ENCODE data around the gene HPGDS.
"Not testable (repeated sequence)": the region's sequence is repeated elsewhere in the genome, so short reads cannot be mapped to it uniquely, and the experiment has no call there.

Gene HPGDS

DNA sequence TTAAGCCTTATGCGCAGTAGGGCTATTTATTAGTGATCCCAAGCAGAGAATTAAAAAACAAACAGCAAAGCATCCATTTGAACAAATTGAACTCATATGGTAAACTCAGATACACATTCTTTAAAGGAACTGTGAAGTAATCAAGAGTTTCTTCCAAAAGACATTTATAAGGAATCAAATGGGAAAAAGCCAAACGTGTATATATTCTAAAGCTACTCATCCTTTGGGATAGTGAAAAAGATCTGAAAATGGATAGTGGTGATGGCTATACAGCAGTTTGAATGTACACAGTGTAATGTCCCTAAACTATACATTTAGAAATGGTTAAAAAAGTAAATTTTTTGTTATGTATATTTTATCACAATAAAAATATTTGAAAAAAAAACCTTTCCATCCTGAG is 16.6 kb upstream of the HPGDS start:
- no peak overlapping the region for H3K4me3 ChIP-seq (ENCODE audit: low read length)
- no peak for DNase-seq (ENCODE audit: low read depth, low spot score)

DNA sequence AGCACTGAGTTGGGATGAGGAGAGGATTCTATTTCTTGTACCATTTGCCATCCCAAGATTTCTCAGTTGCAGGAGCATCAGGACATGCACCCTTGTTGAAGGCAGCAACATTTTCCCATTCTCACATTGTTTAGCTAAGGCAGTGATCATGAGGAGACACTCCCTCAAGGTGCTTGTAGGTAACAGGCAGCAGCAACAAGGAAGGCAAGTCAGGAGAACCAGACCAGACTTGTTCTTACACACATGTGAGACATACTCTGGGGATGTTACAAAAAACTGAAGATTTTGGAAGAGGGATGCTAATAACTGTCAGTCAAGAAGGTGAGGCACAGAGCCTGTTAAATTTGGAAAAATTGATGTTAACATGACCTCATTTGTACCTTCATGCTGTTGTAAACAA is 15.5 kb upstream of the HPGDS start:
- DNase-seq (ENCODE audit: low read depth, low spot score) = no peak
- no peak overlapping the region for H3K4me3 ChIP-seq (ENCODE audit: low read length)

DNA sequence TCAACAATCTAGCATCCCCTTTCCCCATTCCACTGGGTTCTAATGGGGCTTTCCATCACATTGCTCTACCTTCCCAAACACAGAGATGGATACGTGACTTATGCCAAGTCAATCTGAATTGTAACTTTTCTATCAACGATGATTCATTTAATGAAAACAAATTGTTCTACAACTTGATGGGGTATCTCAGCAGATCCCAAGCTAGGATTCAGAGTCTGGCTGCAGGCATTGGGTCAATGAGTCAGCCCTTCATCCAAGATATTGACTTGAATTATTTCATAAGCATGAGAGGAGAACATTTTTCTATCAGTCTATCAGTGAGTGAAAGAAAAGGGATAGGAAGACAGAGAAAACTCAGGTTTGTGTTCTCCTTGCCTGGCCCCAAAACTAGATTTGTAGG is 15.0 kb upstream of the HPGDS start:
- H3K4me3 ChIP-seq (ENCODE audit: low read length) = no peak overlapping the region
- no peak for DNase-seq (ENCODE audit: low read depth, low spot score)

DNA sequence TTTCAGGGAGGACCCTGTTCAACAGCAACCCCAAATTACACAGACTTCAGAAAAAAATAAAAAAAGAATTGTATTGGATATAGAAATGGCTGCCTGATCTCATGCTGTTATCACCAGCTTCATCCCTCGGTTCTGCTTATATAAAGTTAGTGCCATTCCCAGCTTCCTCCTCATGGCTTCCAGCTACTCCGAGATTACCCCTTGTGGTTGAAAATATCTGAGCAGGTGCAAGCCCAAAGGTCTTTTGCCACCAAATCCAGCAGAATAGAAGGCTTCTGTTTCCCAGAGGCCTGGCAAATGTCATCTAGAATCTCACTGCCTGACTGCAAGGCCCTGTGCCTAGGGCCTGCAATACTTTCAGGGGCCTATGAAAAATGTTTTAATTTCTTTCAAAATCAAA is 13.8 kb upstream of the HPGDS start:
- no peak overlapping the region for H3K4me3 ChIP-seq (ENCODE audit: low read length)
- no peak for DNase-seq (ENCODE audit: low read depth, low spot score)

DNA sequence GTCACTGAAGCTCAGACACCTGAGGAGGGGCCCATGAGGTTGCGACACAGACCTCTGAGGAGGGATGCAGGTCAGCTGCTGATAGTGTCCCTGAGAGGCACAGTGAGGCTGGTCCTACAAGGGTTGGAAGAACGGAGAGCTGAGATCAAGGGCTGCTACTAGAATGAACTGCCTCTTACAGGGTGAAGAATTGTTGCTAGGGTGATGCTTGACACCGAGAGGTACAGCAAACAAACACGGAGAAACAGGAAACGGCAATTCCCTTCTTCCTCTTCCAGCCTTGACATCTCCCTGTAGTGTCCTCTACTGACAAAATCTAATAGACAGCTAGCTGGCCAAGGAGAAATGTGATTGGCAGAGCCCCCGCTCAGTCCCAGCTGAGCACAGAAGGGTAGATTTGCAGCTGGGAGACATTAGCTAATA is 11.8 kb upstream of the HPGDS start:
- H3K4me3 ChIP-seq (ENCODE audit: low read length) = no peak overlapping the region
- DNase-seq (ENCODE audit: low read depth, low spot score) = no peak

DNA sequence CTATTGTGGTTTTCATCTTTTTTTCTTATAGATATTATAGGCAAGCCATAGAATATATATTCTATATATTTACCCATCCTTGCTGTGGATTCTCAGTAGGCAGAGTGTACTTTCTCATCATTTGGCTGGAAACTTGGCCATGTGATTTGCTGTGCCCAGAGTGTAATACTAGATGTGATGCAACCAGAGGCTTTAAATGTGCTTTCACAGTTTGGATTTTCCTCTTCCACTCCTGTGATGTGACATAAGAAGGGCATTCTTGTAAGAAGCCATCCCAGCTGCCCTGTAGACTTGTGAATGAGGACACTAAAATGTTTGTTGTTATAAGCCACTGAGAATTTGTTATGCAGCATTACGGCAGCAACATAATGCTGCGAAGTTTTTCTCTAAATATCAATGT is 10.4 kb upstream of the HPGDS start:
- no peak overlapping the region for H3K4me3 ChIP-seq (ENCODE audit: low read length)
- no peak for DNase-seq (ENCODE audit: low read depth, low spot score)

DNA sequence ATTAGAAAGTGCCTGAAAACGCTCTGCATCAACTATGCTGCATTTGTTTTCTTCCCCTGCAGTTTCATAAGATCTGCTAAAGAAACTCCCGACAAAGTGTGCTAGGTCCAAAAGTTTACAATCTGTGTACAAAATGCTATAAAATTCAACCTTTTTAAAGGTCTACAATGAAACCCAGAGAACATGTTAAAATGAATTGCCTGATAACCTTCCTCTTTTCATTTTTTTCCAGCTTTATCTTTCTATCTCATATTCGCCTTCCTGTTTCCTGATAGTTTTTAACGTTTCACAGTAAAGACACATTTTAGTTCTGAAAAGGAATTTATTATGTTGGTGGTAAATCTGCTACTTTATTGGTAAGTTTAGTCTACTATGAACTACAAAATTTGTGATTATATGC is 9.5 kb upstream of the HPGDS start:
- H3K4me3 ChIP-seq (ENCODE audit: low read length) = no peak overlapping the region
- no peak for DNase-seq (ENCODE audit: low read depth, low spot score)

DNA sequence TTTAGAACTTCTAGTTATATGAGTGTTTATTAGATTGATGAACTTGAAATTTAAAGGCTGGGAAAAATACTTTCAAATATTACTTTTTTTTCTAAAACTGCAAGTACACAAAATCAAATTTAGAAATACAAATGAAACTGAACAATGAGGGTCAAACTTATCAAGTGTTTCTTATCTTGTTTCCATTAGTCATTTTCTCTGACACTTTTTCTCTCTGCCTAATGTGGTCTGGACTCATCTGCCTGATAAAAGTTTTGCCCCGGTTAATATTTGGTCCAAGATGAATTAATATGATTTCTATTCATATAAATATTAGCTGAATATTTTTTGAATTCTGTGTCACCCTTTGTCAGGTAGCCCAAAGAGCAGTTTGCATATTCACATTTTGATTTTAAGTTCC is 8.7 kb upstream of the HPGDS start:
- DNase-seq (ENCODE audit: low read depth, low spot score) = no peak
- H3K4me3 ChIP-seq (ENCODE audit: low read length) = no peak overlapping the region

DNA sequence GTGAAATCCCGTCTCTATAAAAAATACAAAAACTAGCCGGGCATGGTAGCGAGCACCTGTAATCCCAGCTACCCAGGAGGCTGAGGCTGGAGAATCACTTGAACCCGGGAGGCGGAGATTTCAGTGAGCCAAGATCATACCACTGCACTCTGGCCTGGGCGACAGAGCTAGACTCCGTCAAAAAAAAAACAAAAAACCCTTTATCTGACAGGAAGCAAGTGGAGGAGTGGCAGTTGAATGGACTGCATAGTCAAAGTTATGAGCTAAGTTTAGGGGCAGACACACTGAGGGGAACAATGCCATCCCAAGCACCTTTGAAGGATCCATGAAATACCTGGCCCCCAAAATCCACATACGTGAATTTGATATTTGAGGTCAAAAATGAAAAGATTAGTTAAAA is 7.5 kb upstream of the HPGDS start:
- no peak for DNase-seq (ENCODE audit: low read depth, low spot score)
- no peak overlapping the region for H3K4me3 ChIP-seq (ENCODE audit: low read length)

DNA sequence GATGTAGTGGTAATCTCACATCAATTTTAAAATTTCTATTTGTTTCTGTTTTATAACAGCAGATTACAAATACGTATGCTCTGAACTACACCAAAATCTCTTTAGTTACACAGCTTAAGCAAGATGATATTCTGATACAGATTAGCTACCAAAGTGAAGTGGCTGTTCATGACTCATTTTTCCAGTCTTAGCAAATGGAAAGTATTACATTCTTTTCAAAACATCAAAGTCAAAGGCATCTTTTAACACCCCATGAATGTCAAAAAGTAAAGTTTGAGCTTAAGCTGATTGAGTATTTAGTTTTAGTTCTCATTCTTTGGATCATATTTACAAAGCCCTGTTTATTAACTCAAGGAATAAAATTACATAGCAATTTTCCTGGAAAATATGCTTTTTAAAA is 6.6 kb upstream of the HPGDS start:
- no peak for DNase-seq (ENCODE audit: low read depth, low spot score)
- H3K4me3 ChIP-seq (ENCODE audit: low read length) = no peak overlapping the region

DNA sequence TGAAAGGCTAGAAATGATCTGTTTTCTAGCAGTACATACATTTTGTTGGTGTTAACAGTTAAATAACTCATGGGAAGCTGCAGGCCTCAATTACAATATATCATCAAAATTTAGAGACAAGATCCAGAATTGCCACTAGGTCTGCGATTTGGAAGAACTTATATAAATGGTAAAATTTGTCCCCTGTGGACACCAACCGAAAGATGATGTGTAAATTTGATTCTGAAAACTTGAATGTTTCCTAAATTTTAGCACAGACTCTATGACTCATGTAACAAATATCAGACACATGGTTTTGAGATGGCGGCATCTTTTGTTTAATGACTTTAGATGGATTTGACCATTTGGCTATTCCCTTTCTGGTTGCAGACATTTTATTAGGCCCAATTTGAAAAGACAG is 6.0 kb upstream of the HPGDS start:
- no peak for DNase-seq (ENCODE audit: low read depth, low spot score)
- H3K4me3 ChIP-seq (ENCODE audit: low read length) = no peak overlapping the region

DNA sequence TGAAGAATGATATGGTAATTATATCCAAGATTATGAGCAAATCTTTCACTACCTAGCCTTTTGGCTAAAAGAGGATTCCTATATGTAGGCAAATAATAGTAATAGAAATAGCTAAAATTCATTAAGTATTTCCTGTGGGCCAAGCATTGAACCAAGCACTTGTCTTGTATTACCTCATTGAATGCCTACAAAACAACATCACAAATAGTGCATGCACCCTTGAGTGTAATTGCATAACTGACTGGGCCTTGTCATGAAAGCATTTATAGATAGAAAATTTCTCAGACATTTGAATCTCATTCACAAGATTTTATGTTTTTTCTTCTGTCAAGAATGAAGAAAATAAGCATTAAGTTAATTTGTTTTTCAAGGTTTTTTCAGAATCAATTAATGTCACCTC is 3.9 kb upstream of the HPGDS start:
- H3K4me3 ChIP-seq (ENCODE audit: low read length) = no peak overlapping the region
- DNase-seq (ENCODE audit: low read depth, low spot score) = no peak

DNA sequence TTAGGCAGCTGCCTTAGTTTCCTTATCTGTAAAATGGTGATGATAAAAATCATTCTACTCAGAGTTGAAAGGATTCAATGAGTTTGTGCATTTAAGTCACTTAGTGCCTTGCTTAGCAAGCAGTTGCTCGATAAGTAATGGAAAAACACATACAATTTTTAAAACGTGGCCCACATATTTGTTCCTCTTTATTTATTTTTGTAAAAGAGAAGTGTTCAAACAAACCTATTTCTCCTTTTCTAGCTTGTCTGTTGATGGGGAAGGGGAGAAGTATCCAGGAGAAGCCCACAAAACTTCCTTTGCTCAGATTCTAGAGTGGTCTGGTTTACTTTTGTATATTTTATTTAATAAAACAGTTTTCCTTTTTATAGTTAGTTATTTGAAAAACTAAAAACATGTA is 3.3 kb upstream of the HPGDS start:
- H3K4me3 ChIP-seq (ENCODE audit: low read length) = no peak overlapping the region
- DNase-seq (ENCODE audit: low read depth, low spot score) = no peak

DNA sequence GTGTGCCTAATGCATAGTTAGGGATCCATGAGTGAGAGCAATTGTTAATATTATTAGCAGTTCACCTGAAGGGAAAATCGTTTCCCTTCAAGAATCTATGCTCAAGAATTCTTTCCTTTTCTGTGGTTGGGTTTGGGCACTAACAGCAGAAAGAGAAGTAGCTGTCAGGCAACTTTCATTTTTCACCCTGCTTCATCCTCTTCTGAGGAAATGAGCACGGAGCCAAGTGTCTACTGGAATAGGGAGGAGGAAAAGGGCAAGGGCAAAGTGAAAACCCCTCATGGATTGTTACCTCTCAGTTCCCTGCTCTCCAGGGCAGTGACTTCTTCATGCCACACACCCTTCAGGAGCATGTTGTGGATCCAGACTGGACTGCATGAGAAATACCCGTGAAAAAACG is 2.6 kb upstream of the HPGDS start:
- H3K4me3 ChIP-seq (ENCODE audit: low read length) = no peak overlapping the region

DNA sequence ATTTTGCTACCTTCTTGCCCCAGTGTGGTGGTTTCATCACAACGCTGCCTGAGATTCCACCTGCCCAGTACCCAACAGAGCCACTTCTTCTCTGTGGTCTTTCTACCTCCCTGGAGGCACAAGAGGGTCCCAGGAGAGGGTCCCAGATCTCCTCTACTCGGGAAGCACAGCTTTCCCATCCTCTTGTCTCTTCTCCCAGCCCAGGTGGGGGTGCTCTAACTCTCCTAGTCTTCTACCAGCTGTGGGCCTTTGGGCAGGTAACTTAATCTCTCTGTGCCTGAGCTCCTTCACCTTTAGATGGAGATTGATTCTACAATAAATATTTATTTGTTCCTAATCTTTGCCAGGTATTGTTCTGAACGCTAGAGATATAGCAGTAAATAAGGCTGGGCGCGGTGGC is 1.8 kb upstream of the HPGDS start:
- H3K4me3 ChIP-seq (ENCODE audit: low read length) = no peak overlapping the region
- no peak for DNase-seq (ENCODE audit: low read depth, low spot score)

More for the DNA sequence above, 2.6 kb upstream of the HPGDS start:
- no peak for DNase-seq (ENCODE audit: low read depth, low spot score)

DNA sequence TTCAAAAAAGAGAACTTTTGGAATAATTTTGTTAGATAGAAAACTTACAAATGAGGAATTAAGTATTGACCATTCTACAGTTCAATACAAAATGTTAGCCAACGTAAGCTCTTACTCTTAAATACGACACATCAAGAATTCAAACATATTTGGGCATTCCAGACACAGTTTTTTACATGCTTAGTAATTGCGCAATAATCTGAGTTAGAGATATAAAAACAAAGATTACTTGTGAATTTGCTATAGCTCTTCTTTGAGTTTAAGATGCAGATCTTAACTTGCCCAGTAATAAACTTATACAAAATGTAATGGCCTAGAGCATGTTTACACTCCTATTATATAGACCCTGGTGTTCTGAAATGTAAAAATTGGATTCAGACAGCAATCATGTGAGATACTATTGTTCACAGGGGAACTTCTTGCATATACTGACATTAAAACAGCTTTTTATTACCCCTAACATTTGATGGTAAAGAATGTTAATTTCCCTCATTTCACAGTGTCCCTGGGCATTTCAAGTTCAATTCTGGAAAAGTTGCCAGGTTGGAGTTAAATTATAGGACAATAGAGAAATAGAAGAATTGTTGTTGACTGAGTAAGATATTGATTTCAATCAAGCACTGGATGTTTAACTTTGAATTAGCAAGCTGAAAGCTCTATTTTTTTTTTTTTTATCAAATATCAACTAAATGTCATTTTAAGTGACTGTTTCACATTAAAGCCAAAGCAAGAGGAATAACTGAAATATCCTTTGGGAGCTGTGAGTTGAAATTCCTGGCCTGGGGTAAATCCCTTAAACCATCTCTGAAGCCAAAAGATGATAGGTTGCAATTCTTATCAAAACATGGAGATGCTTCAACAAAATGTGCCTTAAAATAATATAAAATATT is 910 bp downstream of the HPGDS start:
- DNase-seq (ENCODE audit: low read depth, low spot score) = no peak
- H3K4me3 ChIP-seq (ENCODE audit: low read length) = no peak overlapping the region

DNA sequence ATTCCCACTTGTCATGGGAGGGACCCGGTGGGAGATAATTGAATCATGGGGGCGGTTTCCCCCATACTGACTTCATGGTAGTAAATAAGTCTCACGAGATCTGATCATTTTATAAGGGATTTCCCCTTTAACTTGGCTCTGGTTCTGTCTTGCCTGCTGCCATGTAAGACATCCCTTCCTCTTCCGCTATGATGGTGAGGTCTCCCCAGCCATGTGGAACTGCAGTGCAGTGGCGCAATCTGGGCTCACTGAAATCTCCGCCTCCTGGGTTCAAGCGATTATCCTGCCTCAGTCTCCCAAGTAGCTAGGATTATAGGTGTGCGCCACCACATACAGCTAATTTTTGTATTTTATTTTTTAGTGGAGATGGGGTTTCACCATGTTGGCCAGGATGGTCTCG is 2.9 kb downstream of the HPGDS start:
- no peak for DNase-seq (ENCODE audit: low read depth, low spot score)
- H3K4me3 ChIP-seq (ENCODE audit: low read length) = no peak overlapping the region

DNA sequence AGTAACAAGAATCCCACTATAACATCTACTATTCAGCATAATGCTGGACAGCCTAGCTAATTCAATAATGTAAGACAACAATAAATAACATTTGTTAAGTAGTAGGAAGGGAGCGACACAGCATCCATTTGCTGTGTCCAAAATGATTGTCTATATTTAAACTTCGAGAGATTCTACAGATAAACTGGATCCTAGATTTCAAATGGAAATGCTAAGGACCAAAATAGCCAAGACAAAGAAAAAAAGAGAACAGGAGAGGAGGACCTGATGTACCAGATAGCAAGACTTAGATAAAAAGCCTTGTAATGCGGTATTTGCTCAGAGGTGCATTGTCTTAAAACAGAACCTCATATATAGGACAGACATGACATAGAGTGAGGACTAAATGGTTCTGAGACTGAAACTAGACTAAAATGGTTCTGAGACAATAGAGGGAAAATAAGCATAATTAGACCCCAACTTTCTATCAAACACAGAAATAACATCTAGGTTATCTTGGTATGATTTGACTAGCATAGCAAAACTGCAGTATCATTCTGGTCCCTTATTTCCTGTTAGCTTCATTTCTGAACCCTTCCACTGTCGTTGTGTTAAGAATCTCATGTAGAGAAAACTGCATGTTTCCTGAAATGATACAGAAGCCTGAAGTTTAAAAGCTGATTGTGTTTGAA is 3.8 kb downstream of the HPGDS start:
- no peak overlapping the region for H3K4me3 ChIP-seq (ENCODE audit: low read length)
- DNase-seq (ENCODE audit: low read depth, low spot score) = peak; percentile 68

DNA sequence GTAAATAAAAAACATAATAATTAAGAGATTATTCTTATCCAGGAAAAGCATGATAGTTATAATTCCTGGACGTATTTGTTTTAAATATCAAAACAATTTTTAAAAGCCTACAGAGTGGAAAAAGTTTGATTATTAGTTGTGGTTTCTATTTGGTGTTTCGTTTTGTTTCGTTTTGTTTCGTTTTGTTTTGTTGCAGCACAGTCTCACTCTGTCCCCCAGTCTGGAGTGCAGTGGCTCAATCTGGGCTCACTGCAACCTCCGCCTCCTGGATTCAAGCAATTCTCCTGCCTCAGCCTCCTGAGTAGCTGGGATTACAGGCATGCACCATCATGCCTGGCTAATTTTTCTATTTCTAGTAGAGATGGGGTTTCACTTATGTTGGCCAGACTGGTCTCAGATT is 5.8 kb downstream of the HPGDS start:
- H3K4me3 ChIP-seq (ENCODE audit: low read length); DNase-seq (ENCODE audit: low read depth, low spot score): not testable (repeated sequence)

DNA sequence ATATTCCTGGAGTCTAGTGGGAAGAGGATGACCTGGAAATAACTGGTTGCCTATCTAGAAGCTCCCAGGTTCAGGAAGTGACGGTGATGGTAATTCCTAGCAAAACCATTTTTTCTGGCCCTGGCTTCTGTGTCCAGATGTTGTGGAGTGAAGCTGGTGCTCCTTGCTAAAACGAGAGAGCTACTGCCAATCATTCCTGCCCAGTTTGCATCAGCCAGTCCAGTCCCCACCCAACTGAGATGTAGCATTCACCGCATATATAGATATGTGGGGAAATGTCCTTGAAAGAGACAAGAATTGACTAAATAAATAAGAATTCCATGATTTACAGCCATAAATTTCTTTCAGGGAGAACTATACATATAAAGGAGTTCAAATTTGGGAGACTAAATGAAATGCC is 6.3 kb downstream of the HPGDS start:
- no peak for DNase-seq (ENCODE audit: low read depth, low spot score)
- no peak overlapping the region for H3K4me3 ChIP-seq (ENCODE audit: low read length)

DNA sequence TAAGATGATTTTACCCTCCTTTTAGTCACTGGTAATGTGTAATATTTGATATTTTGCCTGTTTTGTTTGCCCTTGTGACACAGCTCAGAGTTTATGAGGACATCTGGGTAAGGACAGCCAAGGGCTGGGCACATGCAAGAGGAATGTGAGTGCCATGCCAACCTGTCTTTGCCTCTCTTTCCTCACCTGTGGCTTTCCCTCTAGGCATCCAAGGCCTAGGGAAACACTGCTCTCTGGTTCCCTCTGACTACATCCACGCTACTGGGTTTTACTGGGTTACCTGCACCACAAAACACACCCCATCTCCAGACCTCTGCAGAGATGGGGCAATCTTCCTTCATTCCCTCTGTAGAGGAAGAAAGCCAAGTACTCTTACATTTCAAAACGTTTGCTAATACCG is 7.7 kb downstream of the HPGDS start:
- no peak overlapping the region for H3K4me3 ChIP-seq (ENCODE audit: low read length)
- DNase-seq (ENCODE audit: low read depth, low spot score) = no peak
